WTC11 (cell line): ENCODE data around the gene GORASP1. TPM values are rescaled to one million over a fixed set of nuclear protein-coding genes. Genes with fewer than 3 reads are reported as not detected.

Source experiments
- ATAC-seq: fragments of 200-7000 bp; cut with Tn5 transposase; 2 replicates; pipeline ENCODE4 v1.10.0; 2021; ENCODE audit warnings: mild to moderate bottlenecking, moderate library complexity
- CTCF ChIA-PET: fragments of 300-600 bp; sonication (Branson Sonifier 250); formaldehyde crosslinking; loops from one replicate; lab custom pipeline; 2021; ENCODE audit warnings: antibody characterized with exemption; lab: Charles Lee
- POLR2A ChIA-PET: fragments of 350-600 bp; sonication (Branson Sonifier 250); formaldehyde crosslinking; loops from one replicate; lab custom pipeline; 2021; ENCODE audit warnings: antibody characterized with exemption; lab: Charles Lee
- DNase-seq: peaks from one replicate; pipeline ENCODE4 v3.0.0; 2021; ENCODE audit warnings: low spot score
- H3K27ac Mint-ChIP-seq: 2 replicates; pipeline ENCODE4 v1.8.0; 2021; ENCODE audit warnings: mixed read lengths
- H3K27me3 Mint-ChIP-seq: 2 replicates; pipeline ENCODE4 v1.8.0; 2021; ENCODE audit warnings: low read depth, mild to moderate bottlenecking, moderate library complexity, mixed read lengths
- H3K36me3 Mint-ChIP-seq: 2 replicates; pipeline ENCODE4 v1.8.0; 2021; ENCODE audit warnings: mixed read lengths
- H3K4me1 Mint-ChIP-seq: 2 replicates; pipeline ENCODE4 v1.8.0; 2022; ENCODE audit warnings: mixed read lengths
- H3K4me3 Mint-ChIP-seq: 2 replicates; pipeline ENCODE4 v1.8.0; 2021; ENCODE audit warnings: mild to moderate bottlenecking, moderate library complexity, mixed read lengths
- H3K9me3 Mint-ChIP-seq: 2 replicates; pipeline ENCODE4 v1.8.0; 2021; ENCODE audit warnings: mixed read lengths
- EMX1 ChIP-seq: fragments of 250-450 bp; sonication (Bioruptor Pico); IDR thresholded peaks from 2 replicates; pipeline ENCODE4 v1.8.0; 2021; ENCODE audit warnings: mild to moderate bottlenecking
- ESRRA ChIP-seq: sonication (generic); formaldehyde crosslinking; IDR thresholded peaks from 2 replicates; pipeline ENCODE4 v1.8.1; 2022; ENCODE audit warnings: mild to moderate bottlenecking, missing genetic modification reagents, borderline replicate concordance
- ETV6 ChIP-seq: sonication (generic); formaldehyde crosslinking; IDR thresholded peaks from 2 replicates; pipeline ENCODE4 v1.8.1; 2022; ENCODE audit warnings: mild to moderate bottlenecking, missing genetic modification reagents
- IRF2 ChIP-seq: sonication (generic); formaldehyde crosslinking; IDR thresholded peaks from 2 replicates; pipeline ENCODE4 v1.8.0; 2022; ENCODE audit warnings: low read depth, missing genetic modification reagents, borderline replicate concordance
- JUN ChIP-seq: sonication (generic); formaldehyde crosslinking; IDR thresholded peaks from 2 replicates; pipeline ENCODE4 v1.8.0; 2023; ENCODE audit warnings: mild to moderate bottlenecking, missing genetic modification reagents
- NFE2L1 ChIP-seq: sonication (generic); formaldehyde crosslinking; IDR thresholded peaks from 2 replicates; pipeline ENCODE4 v1.8.1; 2023; ENCODE audit warnings: missing genetic modification reagents
- NFYB ChIP-seq: sonication (generic); formaldehyde crosslinking; conservative IDR thresholded peaks from 2 replicates; pipeline ENCODE4 v1.8.0; 2022; ENCODE audit warnings: low read depth, missing genetic modification reagents
- NR2C2 ChIP-seq: sonication (generic); formaldehyde crosslinking; IDR thresholded peaks from 2 replicates; pipeline ENCODE4 v1.8.0; 2022; ENCODE audit warnings: mild to moderate bottlenecking, missing genetic modification reagents
- SMAD4 ChIP-seq: sonication (generic); formaldehyde crosslinking; IDR thresholded peaks from 2 replicates; pipeline ENCODE4 v1.8.0; 2022; ENCODE audit warnings: mild to moderate bottlenecking, missing genetic modification reagents
- ZNF263 ChIP-seq: sonication (generic); formaldehyde crosslinking; IDR thresholded peaks from 2 replicates; pipeline ENCODE4 v1.8.1; 2022; ENCODE audit warnings: low read depth, mild to moderate bottlenecking, moderate library complexity, missing genetic modification reagents
- ZNF416 ChIP-seq: fragments of 250-450 bp; sonication (Bioruptor Pico); IDR thresholded peaks from 2 replicates; pipeline ENCODE4 v1.9.0; 2021; ENCODE audit warnings: mild to moderate bottlenecking, inconsistent platforms
- total RNA-seq: library from RNA; stranded (reverse); gene quantifications from 3 replicates; pipeline ENCODE4 v1.2.3, GENCODE V29; 2021
- TF ChIP-seq, protein P1 (sequence below): sonication (generic); formaldehyde crosslinking; IDR thresholded peaks from 2 replicates; pipeline ENCODE4 v1.8.1; 2022; ENCODE audit warnings: missing genetic modification reagents, borderline replicate concordance
- TF ChIP-seq, protein P2 (sequence below): sonication (generic); formaldehyde crosslinking; IDR thresholded peaks from 2 replicates; pipeline ENCODE4 v1.8.0; 2023; ENCODE audit warnings: mild to moderate bottlenecking, missing genetic modification reagents
- TF ChIP-seq, protein P3 (sequence below): fragments of 250-450 bp; sonication (Bioruptor Pico); IDR thresholded peaks from 2 replicates; pipeline ENCODE4 v1.9.0; 2021; ENCODE audit warnings: mild to moderate bottlenecking, borderline replicate concordance
- TF ChIP-seq, protein P4 (sequence below): sonication (generic); formaldehyde crosslinking; IDR thresholded peaks from 2 replicates; pipeline ENCODE4 v1.8.1; 2023; ENCODE audit warnings: mild to moderate bottlenecking, missing genetic modification reagents, moderate library complexity
- TF ChIP-seq, protein P5 (sequence below): fragments of 250-450 bp; sonication (Bioruptor Pico); conservative IDR thresholded peaks from 2 replicates; pipeline ENCODE4 v1.9.0; 2021; ENCODE audit warnings: mild to moderate bottlenecking
- TF ChIP-seq, protein P6 (sequence below): sonication (generic); formaldehyde crosslinking; IDR thresholded peaks from 2 replicates; pipeline ENCODE4 v1.8.0; 2022; ENCODE audit warnings: missing genetic modification reagents

Gene GORASP1
- total RNA-seq, 1 experiment from 2014 or later: 47.4 TPM

DNA sequence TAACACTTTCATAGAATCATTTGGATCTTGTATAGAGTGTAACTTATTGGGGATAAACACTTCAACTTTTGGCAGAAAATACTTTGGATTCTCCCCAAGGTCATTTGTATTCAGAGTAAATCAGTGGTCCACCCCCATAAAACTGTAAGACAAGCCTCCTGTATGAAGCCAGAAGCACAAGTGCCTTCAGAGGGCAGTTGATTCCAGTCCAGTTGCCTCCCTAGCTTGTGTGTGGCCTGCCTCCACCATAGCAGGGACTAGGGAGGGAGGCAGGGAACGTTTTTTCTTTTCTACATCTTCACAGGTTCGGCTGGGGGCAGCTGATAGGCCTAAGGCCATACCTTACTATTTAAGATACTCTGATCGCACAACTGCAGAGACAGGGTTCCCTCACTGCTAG is 11.6 kb downstream of the GORASP1 start:
- H3K4me3 Mint-ChIP-seq: no peak overlapping the region
- no peak for TF ChIP-seq EMX1 (CRISPR knock-in tag)
- TF ChIP-seq JUN (CRISPR knock-in tag): no peak
- TF ChIP-seq NFYB (CRISPR knock-in tag): no peak
- TF ChIP-seq, protein P1, sequence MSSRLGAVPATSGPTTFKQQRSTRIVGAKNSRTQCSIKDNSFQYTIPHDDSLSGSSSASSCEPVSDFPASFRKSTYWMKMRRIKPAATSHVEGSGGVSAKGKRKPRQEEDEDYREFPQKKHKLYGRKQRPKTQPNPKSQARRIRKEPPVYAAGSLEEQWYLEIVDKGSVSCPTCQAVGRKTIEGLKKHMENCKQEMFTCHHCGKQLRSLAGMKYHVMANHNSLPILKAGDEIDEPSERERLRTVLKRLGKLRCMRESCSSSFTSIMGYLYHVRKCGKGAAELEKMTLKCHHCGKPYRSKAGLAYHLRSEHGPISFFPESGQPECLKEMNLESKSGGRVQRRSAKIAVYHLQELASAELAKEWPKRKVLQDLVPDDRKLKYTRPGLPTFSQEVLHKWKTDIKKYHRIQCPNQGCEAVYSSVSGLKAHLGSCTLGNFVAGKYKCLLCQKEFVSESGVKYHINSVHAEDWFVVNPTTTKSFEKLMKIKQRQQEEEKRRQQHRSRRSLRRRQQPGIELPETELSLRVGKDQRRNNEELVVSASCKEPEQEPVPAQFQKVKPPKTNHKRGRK (CRISPR knock-in tag): no peak
- TF ChIP-seq, protein P2, sequence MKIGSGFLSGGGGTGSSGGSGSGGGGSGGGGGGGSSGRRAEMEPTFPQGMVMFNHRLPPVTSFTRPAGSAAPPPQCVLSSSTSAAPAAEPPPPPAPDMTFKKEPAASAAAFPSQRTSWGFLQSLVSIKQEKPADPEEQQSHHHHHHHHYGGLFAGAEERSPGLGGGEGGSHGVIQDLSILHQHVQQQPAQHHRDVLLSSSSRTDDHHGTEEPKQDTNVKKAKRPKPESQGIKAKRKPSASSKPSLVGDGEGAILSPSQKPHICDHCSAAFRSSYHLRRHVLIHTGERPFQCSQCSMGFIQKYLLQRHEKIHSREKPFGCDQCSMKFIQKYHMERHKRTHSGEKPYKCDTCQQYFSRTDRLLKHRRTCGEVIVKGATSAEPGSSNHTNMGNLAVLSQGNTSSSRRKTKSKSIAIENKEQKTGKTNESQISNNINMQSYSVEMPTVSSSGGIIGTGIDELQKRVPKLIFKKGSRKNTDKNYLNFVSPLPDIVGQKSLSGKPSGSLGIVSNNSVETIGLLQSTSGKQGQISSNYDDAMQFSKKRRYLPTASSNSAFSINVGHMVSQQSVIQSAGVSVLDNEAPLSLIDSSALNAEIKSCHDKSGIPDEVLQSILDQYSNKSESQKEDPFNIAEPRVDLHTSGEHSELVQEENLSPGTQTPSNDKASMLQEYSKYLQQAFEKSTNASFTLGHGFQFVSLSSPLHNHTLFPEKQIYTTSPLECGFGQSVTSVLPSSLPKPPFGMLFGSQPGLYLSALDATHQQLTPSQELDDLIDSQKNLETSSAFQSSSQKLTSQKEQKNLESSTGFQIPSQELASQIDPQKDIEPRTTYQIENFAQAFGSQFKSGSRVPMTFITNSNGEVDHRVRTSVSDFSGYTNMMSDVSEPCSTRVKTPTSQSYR (CRISPR knock-in tag): no peak
- no peak for TF ChIP-seq ETV6 (CRISPR knock-in tag)
- no peak for TF ChIP-seq NR2C2 (CRISPR knock-in tag)
- TF ChIP-seq, protein P3, sequence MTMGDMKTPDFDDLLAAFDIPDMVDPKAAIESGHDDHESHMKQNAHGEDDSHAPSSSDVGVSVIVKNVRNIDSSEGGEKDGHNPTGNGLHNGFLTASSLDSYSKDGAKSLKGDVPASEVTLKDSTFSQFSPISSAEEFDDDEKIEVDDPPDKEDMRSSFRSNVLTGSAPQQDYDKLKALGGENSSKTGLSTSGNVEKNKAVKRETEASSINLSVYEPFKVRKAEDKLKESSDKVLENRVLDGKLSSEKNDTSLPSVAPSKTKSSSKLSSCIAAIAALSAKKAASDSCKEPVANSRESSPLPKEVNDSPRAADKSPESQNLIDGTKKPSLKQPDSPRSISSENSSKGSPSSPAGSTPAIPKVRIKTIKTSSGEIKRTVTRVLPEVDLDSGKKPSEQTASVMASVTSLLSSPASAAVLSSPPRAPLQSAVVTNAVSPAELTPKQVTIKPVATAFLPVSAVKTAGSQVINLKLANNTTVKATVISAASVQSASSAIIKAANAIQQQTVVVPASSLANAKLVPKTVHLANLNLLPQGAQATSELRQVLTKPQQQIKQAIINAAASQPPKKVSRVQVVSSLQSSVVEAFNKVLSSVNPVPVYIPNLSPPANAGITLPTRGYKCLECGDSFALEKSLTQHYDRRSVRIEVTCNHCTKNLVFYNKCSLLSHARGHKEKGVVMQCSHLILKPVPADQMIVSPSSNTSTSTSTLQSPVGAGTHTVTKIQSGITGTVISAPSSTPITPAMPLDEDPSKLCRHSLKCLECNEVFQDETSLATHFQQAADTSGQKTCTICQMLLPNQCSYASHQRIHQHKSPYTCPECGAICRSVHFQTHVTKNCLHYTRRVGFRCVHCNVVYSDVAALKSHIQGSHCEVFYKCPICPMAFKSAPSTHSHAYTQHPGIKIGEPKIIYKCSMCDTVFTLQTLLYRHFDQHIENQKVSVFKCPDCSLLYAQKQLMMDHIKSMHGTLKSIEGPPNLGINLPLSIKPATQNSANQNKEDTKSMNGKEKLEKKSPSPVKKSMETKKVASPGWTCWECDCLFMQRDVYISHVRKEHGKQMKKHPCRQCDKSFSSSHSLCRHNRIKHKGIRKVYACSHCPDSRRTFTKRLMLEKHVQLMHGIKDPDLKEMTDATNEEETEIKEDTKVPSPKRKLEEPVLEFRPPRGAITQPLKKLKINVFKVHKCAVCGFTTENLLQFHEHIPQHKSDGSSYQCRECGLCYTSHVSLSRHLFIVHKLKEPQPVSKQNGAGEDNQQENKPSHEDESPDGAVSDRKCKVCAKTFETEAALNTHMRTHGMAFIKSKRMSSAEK (CRISPR knock-in tag): no peak
- TF ChIP-seq, protein P4, sequence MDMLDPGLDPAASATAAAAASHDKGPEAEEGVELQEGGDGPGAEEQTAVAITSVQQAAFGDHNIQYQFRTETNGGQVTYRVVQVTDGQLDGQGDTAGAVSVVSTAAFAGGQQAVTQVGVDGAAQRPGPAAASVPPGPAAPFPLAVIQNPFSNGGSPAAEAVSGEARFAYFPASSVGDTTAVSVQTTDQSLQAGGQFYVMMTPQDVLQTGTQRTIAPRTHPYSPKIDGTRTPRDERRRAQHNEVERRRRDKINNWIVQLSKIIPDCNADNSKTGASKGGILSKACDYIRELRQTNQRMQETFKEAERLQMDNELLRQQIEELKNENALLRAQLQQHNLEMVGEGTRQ (CRISPR knock-in tag): no peak
- no peak for TF ChIP-seq ZNF263 (CRISPR knock-in tag)
- no peak for TF ChIP-seq SMAD4 (CRISPR knock-in tag)
- TF ChIP-seq, protein P5, sequence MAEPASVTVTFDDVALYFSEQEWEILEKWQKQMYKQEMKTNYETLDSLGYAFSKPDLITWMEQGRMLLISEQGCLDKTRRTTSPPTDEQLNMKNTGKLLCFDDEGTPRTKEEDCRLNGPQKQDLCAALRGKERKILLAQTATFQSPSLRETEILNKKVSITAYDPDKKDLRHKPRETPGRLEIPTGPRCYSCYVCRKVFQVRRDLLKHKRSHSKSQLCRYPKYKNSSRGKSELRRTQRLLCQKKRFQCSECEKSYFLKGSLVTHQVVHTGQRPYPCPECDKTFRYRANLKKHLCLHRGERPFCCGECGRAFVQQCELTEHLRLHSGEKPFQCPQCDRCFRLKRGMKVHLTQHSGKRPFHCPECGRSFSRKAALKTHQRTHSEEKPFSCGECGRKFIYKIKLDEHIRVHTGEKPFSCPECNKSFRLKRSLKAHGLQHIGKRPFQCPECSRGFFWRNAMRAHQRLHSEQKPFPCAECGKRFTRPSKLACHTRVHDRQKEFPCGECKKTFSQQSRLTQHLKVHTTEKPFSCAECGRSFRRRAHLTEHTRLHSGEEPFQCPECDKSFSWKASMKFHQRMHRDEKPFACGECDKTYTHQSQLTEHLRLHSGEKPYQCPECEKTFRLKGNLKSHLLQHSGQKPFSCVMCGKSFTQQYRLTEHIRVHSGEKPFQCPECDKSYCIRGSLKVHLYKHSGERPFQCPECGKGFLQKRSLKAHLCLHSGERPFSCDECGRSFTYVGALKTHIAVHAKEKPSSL (CRISPR knock-in tag): no peak
- no peak for TF ChIP-seq ZNF416 (CRISPR knock-in tag)
- TF ChIP-seq, protein P6, sequence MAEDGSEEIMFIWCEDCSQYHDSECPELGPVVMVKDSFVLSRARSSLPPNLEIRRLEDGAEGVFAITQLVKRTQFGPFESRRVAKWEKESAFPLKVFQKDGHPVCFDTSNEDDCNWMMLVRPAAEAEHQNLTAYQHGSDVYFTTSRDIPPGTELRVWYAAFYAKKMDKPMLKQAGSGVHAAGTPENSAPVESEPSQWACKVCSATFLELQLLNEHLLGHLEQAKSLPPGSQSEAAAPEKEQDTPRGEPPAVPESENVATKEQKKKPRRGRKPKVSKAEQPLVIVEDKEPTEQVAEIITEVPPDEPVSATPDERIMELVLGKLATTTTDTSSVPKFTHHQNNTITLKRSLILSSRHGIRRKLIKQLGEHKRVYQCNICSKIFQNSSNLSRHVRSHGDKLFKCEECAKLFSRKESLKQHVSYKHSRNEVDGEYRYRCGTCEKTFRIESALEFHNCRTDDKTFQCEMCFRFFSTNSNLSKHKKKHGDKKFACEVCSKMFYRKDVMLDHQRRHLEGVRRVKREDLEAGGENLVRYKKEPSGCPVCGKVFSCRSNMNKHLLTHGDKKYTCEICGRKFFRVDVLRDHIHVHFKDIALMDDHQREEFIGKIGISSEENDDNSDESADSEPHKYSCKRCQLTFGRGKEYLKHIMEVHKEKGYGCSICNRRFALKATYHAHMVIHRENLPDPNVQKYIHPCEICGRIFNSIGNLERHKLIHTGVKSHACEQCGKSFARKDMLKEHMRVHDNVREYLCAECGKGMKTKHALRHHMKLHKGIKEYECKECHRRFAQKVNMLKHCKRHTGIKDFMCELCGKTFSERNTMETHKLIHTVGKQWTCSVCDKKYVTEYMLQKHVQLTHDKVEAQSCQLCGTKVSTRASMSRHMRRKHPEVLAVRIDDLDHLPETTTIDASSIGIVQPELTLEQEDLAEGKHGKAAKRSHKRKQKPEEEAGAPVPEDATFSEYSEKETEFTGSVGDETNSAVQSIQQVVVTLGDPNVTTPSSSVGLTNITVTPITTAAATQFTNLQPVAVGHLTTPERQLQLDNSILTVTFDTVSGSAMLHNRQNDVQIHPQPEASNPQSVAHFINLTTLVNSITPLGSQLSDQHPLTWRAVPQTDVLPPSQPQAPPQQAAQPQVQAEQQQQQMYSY (CRISPR knock-in tag): no peak
- no peak for TF ChIP-seq IRF2 (CRISPR knock-in tag)
- TF ChIP-seq NFE2L1 (CRISPR knock-in tag): no peak
- no peak for TF ChIP-seq ESRRA (CRISPR knock-in tag)
- TF ChIP-seq, all 79 proteins: peak for 0
- peaks cover 50% of the 10 kb centered on the region for H3K36me3 Mint-ChIP-seq
- no peak overlapping the region for H3K27ac Mint-ChIP-seq
- DNase-seq (no peak), ATAC-seq (no peak)
- no peaks in the 10 kb centered on the region for H3K9me3 Mint-ChIP-seq
- H3K4me1 Mint-ChIP-seq: no peaks in the 10 kb centered on the region
- CTCF ChIA-PET: interaction anchor here (2.5 kb wide), 1 partner anchor 193 kb away, joined by 7 read pairs; no protein-coding TSS in a partner anchor
- POLR2A ChIA-PET: no interaction called here
- H3K27me3 Mint-ChIP-seq: no peaks in the 10 kb centered on the region
